HepG2 (cell line): ENCODE data around the gene GPR31. TPM values are rescaled to one million over a fixed set of nuclear protein-coding genes. Genes with fewer than 3 reads are reported as not detected.
A peak's percentile ranks its signal among the peaks of the same experiment; 100 is the strongest.

Experiments used
- BRCA1 ChIP-seq: sonication (generic); formaldehyde crosslinking; IDR thresholded peaks from 2 replicates; pipeline ENCODE4 v1.4.0; 2020; ENCODE audit warnings: missing genetic modification reagents
- CEBPZ ChIP-seq: IDR thresholded peaks from 2 replicates; pipeline ENCODE4 v1.6.1; 2012; ENCODE audit warnings: low read length, improper control_type of control experiment
- HOXD1 ChIP-seq: sonication (generic); formaldehyde crosslinking; IDR thresholded peaks from 2 replicates; pipeline ENCODE4 v1.5.0; 2020; ENCODE audit warnings: missing genetic modification reagents
- IKZF1 ChIP-seq: fragments of 450-650 bp; IDR thresholded peaks from 2 replicates; pipeline ENCODE4 v1.7.1; 2016
- IKZF4 ChIP-seq: sonication (generic); formaldehyde crosslinking; IDR thresholded peaks from 2 replicates; pipeline ENCODE4 v1.5.1; 2020; ENCODE audit warnings: borderline replicate concordance, mild to moderate bottlenecking, low read depth, missing genetic modification reagents; ENCODE audit errors: not compliant biosample characterization
- JUND ChIP-seq: sonication (generic); formaldehyde crosslinking; IDR thresholded peaks from 2 replicates; pipeline ENCODE4 v1.8.0; 2022; ENCODE audit warnings: mild to moderate bottlenecking, missing genetic modification reagents
- KLF9 ChIP-seq: IDR thresholded peaks from 2 replicates; pipeline ENCODE4 v1.6.1; 2016; ENCODE audit warnings: low read depth
- KMT2A ChIP-seq: sonication (generic); formaldehyde crosslinking; IDR thresholded peaks from 2 replicates; pipeline ENCODE4 v1.4.0; 2020; ENCODE audit warnings: missing genetic modification reagents
- MEIS2 ChIP-seq: sonication (generic); formaldehyde crosslinking; IDR thresholded peaks from 2 replicates; pipeline ENCODE4 v1.9.0; 2021; ENCODE audit warnings: mild to moderate bottlenecking, missing genetic modification reagents
- MTF1 ChIP-seq: sonication (generic); formaldehyde crosslinking; IDR thresholded peaks from 2 replicates; pipeline ENCODE4 v1.5.0; 2020; ENCODE audit warnings: missing genetic modification reagents
- MYPOP ChIP-seq: sonication (generic); formaldehyde crosslinking; IDR thresholded peaks from 2 replicates; pipeline ENCODE4 v1.8.1; 2023; ENCODE audit warnings: mild to moderate bottlenecking, moderate library complexity, missing genetic modification reagents
- PATZ1 ChIP-seq: sonication (generic); formaldehyde crosslinking; IDR thresholded peaks from 2 replicates; pipeline ENCODE4 v1.4.0; 2020; ENCODE audit warnings: missing genetic modification reagents
- SSRP1 ChIP-seq: IDR thresholded peaks from 2 replicates; pipeline ENCODE4 v1.6.1; 2016; ENCODE audit warnings: control low read depth
- YEATS4 ChIP-seq: sonication (generic); formaldehyde crosslinking; IDR thresholded peaks from 2 replicates; pipeline ENCODE4 v1.4.0; 2020; ENCODE audit warnings: missing genetic modification reagents, borderline replicate concordance
- ZBTB26 ChIP-seq: IDR thresholded peaks from 2 replicates; pipeline ENCODE4 v1.6.1; 2016; ENCODE audit warnings: missing compliant biosample characterization, missing genetic modification reagents, borderline replicate concordance
- ZBTB7B ChIP-seq: sonication (generic); formaldehyde crosslinking; IDR thresholded peaks from 2 replicates; pipeline ENCODE4 v1.4.0; 2020; ENCODE audit warnings: missing genetic modification reagents
- ZNF20 ChIP-seq: sonication (generic); formaldehyde crosslinking; IDR thresholded peaks from 2 replicates; pipeline ENCODE4 v1.4.0; 2020; ENCODE audit warnings: mild to moderate bottlenecking, moderate library complexity, missing genetic modification reagents
- ZNF234 ChIP-seq: sonication (generic); formaldehyde crosslinking; conservative IDR thresholded peaks from 2 replicates; pipeline ENCODE4 v1.5.1; 2020; ENCODE audit warnings: mild to moderate bottlenecking, missing genetic modification reagents
- ZNF382 ChIP-seq: sonication (generic); formaldehyde crosslinking; IDR thresholded peaks from 2 replicates; pipeline ENCODE4 v1.5.0; 2020; ENCODE audit warnings: missing genetic modification reagents, mild to moderate bottlenecking, borderline replicate concordance
- ZNF740 ChIP-seq: sonication (generic); formaldehyde crosslinking; IDR thresholded peaks from 2 replicates; pipeline ENCODE4 v1.4.0; 2020; ENCODE audit warnings: missing genetic modification reagents
- ZNF772 ChIP-seq: sonication (generic); formaldehyde crosslinking; IDR thresholded peaks from 2 replicates; pipeline ENCODE4 v1.5.0; 2020; ENCODE audit warnings: mild to moderate bottlenecking, missing genetic modification reagents
- polyA plus RNA-seq, 8 experiments: library from polyadenylated mRNA; depleted of rRNA in 3 of 8; stranded (reverse) in 7 of 8; unstranded in 1 of 8; fragments of >200 nt; fragmentation: Illumina TruSeq in 4 of 8; extraction: Trizol in 4 of 8; gene quantifications; 2 replicates each; pipeline versions ENCODE4 v1.2.1 to v1.2.3, GENCODE V29; 2011 to 2016; ENCODE audit warnings: low read depth in 4 of 8, missing spikeins in 1 of 8, mixed read lengths in 1 of 8; ENCODE audit not compliant: insufficient read depth in 1 of 8
- total RNA-seq, 5 experiments: library from RNA; depleted of rRNA; stranded (reverse); fragments of >200 nt; fragmentation: Illumina TruSeq; extraction: Trizol; gene quantifications; 2 replicates each; pipeline ENCODE4 v1.2.3, GENCODE V29; 2016; ENCODE audit warnings: low read depth in 1 of 5

The GPR31 gene
- total and polyA plus RNA-seq, 2 of the 13 experiments (the other 11 are each of a cell fraction or from before 2014, with no cell fraction given), result not detected

- no peak for TF ChIP-seq IKZF4 (CRISPR knock-in tag)
- TF ChIP-seq YEATS4 (CRISPR knock-in tag), result no peak
- TF ChIP-seq KMT2A (CRISPR knock-in tag), result no peak; the same call in 1 of the 2 replicates
- no peak for TF ChIP-seq ZNF740 (CRISPR knock-in tag)
- peak; percentile 66; the same call in 1 of the 2 replicates for TF ChIP-seq ZBTB7B
- TF ChIP-seq ZBTB26 (CRISPR knock-in tag), result 0 out of 2 replicates have a peak, but pooled peaks have one; percentile 66
- no peak for TF ChIP-seq CEBPZ
- peak; percentile 95 for TF ChIP-seq JUND (CRISPR knock-in tag)
- no peak for TF ChIP-seq ZNF772 (CRISPR knock-in tag)
- no peak for TF ChIP-seq SSRP1 (CRISPR knock-in tag)
- peak; percentile 75; the same call in 1 of the 2 replicates for TF ChIP-seq MEIS2 (CRISPR knock-in tag)
- TF ChIP-seq MYPOP, result peak; percentile 83; the same call in 1 of the 2 replicates
- TF ChIP-seq HOXD1 (CRISPR knock-in tag), result no peak
- no peak for TF ChIP-seq IKZF1
- TF ChIP-seq MTF1, result no peak
- no peak for TF ChIP-seq BRCA1
- no peak for TF ChIP-seq ZNF382 (CRISPR knock-in tag)
- TF ChIP-seq ZNF234, result no peak
- TF ChIP-seq PATZ1 (CRISPR knock-in tag), result peak; percentile 87
- no peak for TF ChIP-seq ZNF20
- no peak for TF ChIP-seq KLF9 (CRISPR knock-in tag)
These were observed 26.8 kb downstream of the GPR31 start (continued) for GRCh38 chr6:167130712-167131684.
